Measurements from ENCODE around the gene DLX4.

Gene DLX4

GRCh38 chr17:49946964-49947584 is 21.9 kb upstream of the DLX4 start:
- DNase-seq (ENCODE audit: low spot score): no peak

- DNase-seq (ENCODE audit: low spot score): no peak
Measured at GRCh38 chr17:49949634-49950033, 19.4 kb upstream of the DLX4 start.

- DNase-seq (ENCODE audit: low spot score): no peak
Measured at GRCh38 chr17:49951362-49952082, 17.5 kb upstream of the DLX4 start.

DNA sequence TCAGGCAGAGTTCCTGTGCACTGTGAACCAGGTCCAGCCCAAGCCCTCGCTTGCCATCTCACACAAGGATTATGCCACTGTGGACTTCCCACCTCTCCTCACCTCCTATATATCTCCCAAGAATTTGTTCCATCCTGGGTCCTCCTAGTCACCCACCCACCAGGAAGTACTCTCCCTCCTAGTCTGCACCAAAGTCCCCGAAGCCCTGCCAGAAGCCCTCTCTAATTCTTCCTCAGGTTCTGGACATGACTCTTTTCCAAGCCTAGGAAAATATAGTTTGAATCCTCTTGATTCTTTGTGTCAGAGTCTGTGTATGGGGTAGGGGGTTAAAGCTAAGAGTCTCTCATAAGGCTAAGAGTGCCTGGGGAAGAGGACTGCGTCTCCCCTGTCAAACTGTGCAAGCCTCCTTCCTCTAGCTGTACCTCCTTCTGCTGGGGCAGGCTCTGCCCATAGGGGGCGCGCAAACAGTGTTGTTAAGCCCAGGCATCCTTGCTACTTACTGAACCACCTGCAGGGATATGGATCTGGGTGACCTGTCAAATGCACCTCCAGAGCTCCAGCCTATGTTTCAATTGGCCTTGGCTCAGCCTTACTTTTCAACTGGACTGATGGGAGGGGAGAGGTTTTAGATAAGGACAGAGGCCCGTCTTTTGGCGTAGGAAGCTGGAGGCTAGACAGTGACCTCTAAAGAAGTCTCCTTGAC is 16.6 kb upstream of the DLX4 start:
- peak; percentile 82 for DNase-seq (ENCODE audit: low spot score)

GRCh38 chr17:49952912-49953497 is 16.0 kb upstream of the DLX4 start:
- no peak for DNase-seq (ENCODE audit: low spot score)

- DNase-seq (ENCODE audit: low spot score): no peak
Measured at GRCh38 chr17:49955157-49955556, 13.8 kb upstream of the DLX4 start.

GRCh38 chr17:49956780-49957179 is 12.2 kb upstream of the DLX4 start:
- no peak for DNase-seq (ENCODE audit: low spot score)

- DNase-seq (ENCODE audit: low spot score): no peak
Measured at GRCh38 chr17:49957350-49957749, 11.6 kb upstream of the DLX4 start.

GRCh38 chr17:49958723-49959122 is 10.3 kb upstream of the DLX4 start:
- no peak for DNase-seq (ENCODE audit: low spot score)

DNA sequence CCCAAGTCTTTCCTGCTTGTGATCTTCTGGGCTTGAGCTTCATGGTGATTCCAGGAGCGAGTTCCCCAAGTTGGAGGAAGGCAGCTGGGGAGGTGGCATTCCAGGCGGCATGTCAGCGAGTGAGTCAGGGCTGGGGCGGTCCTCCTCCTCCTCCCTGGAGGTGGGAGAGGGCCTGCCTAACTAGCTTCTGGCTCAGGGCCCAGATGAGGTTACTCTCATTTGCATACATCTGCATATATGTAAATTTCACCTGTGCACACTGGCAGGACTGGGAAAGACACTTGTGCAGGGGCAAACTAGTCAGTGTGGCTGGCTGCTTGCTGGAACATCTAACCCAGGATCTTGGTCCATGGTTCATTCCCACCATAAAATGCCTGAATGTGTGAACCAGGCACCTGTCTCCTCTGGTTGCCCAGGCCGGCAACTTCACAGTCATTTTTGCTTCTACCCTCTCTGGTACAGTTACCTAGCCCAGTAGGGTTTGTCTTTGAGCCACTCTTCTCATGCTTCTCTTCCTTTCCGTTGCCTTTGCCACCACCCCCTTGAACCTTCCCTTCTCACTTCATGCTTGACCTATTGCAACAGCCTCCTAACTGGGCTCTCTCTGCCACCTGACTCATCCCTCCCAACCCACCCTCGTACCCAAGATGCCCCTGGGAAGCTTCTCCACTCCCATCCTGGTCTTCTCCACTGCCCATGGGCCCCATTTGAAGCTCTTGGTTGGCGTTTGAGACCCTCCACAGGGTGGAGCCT is 9.6 kb upstream of the DLX4 start:
- DNase-seq (ENCODE audit: low spot score): no peak

DNA sequence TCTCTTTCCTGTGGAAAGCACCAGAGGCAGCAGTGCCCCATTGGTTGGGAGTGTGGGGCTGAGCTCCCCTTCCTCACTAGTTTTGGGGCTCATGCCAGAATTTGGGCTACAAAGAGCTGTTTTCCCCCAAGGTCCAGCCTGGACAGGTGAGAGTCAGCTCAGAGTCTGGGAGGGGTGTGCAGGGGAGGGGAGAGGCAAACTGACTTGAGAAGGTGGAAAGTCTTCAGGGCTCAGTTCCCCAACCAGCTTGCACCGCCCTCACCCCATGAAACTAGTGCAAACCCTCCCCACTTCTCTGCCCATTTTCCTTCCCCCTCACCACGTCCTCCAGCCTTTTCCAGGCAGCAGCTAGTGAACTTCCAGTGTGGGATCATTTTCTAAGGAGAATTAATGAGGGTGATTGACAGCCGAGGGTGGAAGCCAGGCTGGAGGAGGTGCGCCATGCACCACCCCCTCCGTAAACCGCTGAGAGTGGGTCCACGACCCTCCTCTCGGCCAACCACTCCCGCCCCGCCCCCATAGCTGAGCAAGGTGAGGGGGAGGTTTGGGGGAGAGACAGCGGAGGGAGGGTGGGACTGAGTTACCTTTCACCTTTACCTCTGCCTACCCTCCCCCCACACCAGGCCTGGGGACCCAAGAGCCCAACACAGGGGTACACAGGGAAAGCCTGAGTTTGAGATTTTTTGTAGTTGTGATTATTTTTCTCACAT is 6.2 kb upstream of the DLX4 start:
- DNase-seq (ENCODE audit: low spot score): no peak

DNA sequence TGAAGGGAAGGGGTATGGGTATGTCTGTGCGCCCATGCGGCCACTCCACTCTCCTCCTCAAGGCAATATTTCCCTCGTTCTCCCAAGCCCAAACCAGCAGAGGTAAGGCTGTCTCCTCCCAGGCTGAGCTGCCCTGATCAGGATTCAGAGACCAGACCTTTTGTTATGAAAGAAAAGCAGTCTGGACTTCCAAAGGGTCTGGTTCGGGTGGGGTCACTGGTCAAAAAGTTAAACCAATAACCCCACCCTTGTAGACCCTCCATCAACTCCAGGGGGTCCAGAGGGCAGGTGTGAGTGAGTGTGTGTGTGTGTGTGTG is 5.7 kb upstream of the DLX4 start:
- DNase-seq (ENCODE audit: low spot score): no peak

DNA sequence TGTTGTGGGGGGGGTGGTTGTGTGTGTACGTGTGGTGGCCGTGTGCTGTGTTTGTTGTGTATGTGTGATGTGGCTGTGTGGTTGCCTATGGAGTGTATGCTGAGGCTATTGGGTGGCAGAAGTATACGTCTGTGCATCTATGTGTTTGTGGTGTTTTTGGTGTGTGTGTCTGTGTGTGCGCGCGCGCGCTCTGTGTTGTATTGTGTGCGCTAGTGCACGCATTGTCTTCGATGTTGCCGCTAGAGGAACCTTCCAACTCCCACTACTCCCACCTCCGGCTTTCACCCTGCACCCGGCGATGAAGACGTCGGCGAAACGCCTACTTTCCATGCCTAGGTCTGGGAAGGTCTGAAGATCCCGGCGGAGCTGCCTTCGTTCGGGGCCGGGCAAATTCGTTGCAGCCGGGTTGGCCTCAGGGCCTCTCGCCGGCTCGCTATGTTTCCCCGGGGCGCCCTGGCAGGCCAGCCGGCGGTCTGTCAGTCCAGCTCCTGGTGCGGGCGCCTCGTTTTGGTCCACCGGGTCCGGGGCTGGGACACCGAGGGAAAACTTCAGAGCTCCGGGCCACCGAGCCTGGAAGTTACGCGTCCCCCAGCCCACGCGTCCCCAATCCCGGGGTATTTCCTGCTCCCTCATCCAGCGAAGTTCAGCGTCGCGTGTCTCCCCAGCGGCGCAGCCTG is 5.2 kb upstream of the DLX4 start:
- DNase-seq (ENCODE audit: low spot score): no peak

DNA sequence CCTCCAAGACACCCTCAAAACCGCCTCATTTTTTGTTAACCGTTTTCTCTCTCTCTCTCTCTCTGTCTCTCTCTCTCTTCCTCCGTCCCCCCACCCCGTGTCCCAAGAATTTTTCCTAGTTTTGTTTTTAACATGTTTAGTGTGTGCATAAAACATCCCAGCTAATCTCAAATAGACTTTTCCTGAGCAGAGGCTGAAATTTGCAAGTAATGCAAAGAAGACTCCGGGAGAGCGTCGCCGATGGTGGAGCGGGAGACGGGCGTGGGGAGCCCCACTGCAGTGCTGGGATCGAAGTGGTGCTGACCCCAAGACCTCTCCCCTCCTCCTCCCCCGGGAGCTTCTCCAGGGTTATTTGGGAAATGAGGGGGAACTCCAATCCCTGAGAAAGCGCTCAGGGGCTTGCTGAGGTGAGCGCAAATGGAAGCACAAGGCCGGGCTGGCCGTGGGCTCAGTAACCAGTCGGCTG is 4.7 kb upstream of the DLX4 start:
- DNase-seq (ENCODE audit: low spot score): no peak

DNA sequence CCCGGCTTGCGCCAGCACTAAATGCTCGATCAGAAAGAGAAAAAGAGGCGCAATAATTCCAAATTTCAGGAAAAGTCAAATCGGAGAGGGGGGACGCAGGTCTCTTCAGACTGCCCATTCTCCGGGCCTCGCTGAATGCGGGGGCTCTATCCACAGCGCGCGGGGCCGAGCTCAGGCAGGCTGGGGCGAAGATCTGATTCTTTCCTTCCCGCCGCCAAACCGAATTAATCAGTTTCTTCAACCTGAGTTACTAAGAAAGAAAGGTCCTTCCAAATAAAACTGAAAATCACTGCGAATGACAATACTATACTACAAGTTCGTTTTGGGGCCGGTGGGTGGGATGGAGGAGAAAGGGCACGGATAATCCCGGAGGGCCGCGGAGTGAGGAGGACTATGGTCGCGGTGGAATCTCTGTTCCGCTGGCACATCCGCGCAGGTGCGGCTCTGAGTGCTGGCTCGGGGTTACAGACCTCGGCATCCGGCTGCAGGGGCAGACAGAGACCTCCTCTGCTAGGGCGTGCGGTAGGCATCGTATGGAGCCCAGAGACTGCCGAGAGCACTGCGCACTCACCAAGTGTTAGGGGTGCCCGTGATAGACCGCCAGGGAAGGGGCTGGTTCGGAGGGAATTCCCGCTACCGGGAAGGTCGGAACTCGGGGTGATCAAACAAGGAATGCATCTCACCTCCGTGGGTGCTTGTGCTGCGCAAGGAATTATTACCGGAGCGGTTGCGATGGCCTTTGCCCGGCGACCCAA is 4.0 kb upstream of the DLX4 start:
- no peak for DNase-seq (ENCODE audit: low spot score)

DNA sequence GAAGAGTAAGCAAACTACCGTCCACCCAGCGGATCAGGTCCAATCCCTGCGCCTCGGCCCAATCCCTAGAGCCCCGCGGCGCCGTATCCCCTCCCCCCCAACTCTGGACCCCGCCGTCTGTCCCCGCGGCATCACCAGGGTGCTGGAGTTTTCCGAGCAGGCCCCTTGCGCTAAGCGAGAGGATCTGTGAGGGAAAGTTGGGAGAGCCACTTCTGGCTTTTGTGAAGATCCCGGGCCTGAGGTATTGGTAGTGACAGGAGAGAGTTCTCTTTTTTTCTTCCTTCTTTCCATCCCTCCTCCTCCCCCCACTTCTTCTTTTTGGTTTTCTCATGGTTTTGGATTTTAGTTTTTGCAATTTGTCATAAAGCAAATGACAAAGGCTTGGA is 3.5 kb upstream of the DLX4 start:
- DNase-seq (ENCODE audit: low spot score): no peak

GRCh38 chr17:49966767-49967166 is 2.2 kb upstream of the DLX4 start:
- no peak for DNase-seq (ENCODE audit: low spot score)

DNA sequence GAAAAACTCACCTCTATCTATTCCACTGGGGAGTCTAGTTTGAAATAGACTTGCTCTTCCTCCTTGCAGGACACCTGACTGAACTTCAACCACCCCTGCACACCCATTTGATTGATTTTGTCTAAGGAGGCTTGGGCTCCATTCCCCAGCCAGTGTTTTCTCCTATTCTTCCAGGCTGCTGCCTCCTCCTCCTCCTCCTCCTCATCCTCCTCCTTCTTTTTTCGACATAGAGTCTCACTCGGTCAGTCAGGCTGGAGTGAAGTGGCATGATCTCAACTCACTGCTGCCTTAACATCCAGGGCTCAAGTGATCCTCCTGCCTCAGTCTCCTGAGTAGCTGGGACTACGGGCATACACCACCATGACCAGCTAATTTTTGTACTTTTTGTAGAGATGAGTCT is 1.8 kb upstream of the DLX4 start:
- no peak for DNase-seq (ENCODE audit: low spot score)

GRCh38 chr17:49967621-49968404 is 1.2 kb upstream of the DLX4 start:
- no peak for DNase-seq (ENCODE audit: low spot score)
